EH (cell line): ENCODE measurements around the gene BAIAP2L2.
"Not testable (repeated sequence)": the region's sequence is repeated elsewhere in the genome, so short reads cannot be mapped to it uniquely, and the experiment has no call there.

ENCODE experiments used
- DNase-seq: peaks from one replicate; pipeline ENCODE4 v3.0.0-alpha.2; 2015; ENCODE audit warnings: low read depth

The BAIAP2L2 gene

DNA sequence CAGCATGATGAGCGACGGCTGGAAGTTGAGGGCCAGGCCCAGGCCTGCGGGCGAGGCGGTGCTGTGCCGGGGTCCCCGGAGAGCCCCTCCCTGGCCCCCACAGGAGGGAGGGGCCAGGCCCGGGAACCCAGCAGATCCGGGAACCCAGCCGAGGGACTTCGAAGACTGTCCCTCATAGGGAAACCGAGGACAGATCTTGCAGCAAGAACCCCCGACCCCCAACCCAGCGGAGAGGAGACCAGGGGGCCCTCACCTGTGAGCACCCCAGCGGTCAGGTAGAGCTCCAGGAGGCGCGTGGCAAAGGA, 28.9 kb downstream of the BAIAP2L2 start:
- no peak for DNase-seq

DNA sequence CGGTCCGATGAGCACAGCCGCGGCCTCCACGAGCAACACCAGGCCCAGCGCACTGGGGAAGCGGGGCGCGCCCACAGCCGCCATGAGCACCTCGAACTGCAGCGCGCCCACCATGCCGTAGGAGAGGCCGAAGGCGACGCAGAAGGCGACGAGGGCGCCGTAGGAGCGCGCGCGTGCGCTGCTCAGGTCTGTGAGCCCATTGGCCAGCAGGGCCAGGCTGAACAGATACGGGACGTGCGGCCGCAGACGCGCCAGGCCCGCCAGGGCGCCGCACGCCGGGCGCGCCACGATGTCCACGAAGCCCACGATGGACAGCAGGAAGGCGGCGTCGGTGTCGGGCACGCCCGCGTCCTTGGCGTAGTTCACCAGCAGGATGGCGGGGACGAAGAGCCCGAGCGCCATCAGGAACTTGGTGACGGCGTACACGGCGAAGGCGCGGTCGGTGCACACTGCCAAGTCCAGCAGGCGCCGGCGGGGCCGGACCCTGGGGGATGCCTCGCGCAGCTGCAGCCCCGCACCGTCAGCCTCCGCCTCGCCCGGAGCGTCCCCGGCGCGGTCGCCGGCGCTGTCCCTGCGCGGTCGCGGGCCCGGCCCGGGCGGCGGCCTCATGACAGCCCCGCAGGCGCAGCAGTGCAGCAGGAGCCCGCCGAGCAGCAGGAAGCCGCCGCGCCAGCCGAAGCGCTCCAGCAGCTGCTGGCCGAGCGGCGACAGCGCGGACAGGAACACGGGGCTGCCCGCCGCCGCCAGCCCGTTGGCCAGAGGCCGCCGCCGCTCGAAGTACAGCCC, 29.4 kb downstream of the BAIAP2L2 start:
- peak; percentile 52 for DNase-seq

DNA sequence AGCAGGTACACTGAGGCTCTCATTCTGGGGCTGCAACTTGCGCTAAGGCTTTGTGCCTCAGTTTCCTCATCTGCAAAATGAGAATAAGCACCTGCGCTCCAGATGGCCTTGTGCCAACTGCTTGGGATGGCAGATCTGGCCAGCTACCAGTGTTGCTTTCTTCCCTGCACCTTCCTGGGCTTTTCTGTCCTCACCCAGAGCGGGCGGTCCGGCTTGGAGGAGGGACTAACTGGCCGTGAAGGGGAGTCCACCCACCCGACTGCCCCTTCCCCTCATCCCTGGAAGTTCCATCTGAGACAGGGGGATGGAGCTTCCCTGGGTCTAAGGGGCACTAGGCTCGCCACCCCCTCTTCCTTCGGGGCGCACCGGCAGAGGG, 30.0 kb downstream of the BAIAP2L2 start:
- DNase-seq, result no peak

DNA sequence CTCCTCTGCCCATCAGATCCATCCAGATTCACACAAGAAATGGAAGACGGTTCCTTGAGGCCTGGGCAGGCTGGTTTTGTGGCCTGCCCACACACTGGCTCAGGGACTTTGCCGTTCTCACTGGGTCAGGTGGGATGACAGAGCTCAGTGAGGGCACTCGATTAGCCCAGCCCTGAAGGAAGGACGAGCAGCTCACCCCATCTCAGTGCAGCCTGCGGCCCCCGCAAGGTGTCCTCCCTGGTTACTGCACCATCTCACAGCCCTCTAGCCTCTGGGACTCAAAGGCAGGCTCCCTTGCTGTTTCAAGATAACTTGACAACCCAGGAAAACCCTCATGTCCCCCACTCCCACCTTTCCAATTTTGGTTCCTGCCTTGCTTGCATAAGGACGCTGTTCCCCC, 30.7 kb downstream of the BAIAP2L2 start:
- DNase-seq, result no peak

DNA sequence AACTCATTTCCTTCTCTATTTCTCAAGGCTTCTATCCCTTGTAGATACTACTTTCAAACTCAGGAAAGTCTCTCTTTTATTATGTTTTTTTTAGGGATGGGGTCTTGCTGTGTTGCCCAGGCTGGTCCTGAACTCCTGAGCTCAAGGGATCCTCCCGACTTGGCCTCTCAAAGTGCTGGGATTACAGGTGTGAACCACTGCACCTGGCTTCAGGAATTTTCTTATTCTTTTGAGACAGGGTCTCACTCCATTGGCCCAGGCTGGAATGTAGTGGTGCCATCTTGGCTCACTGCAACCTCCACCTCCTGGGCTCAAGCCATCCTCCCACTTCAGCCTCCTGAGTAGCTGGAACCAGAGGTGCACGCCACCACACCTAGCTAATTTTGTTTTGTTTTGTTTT, 31.3 kb downstream of the BAIAP2L2 start:
- not testable (repeated sequence) for DNase-seq

DNA sequence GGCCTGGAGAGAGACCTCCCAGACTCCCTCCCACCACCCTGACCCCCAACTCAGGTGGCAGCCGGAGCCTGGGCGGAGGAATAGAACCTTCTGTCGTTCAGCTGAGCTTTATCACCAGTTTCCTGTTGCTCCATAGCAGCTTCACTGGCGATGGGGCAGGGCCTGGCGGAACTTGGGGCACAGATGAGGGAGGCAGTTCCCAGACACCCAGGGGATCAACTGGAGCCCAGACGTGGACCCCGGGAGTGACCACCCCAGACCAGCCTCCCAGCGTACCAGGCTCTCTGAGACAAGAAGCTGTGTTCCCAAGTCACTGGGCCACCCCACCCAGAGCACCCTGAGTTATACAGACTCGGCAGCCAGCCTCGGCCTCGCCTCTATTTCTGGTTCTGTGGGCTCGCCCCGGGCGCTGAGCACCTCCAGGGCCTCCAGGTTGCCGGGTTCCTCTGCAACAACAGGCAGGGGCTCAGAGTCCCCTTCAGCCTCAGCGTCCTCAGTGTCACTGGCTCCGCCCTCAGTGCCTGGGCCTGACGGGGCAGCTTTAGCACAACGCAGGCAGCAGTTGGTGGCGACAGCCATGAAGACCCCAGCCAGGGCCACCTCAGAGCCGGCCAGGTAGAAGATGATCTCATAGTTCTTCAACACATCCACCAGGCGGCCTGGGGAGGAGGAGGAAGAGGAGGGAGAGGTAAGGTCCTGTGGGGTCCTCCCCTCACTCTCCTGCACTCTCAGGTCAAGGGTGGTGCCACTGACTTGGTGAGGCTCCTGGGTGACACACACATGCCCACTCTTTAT, 32.2 kb downstream of the BAIAP2L2 start:
- DNase-seq, result no peak

DNA sequence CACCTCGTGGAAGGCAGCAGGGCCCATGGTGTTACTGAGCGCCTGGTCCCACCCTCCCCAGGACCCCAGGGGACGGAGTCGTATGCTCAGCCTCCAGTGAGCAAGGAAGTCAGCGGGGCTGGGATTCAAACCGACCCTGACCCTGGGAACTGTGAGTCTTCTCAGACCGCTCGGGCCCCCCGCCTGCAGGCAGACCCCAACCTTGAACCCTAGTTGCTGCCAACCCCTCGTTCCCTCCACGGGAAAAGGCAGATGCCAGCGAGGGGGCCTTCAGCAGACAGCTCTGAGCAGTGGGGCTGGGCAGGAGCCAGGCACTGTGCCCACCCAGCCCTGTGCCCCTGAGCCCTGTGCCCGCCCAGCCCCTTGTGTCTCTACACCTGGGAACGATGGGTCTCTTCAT, 32.9 kb downstream of the BAIAP2L2 start:
- no peak for DNase-seq

DNA sequence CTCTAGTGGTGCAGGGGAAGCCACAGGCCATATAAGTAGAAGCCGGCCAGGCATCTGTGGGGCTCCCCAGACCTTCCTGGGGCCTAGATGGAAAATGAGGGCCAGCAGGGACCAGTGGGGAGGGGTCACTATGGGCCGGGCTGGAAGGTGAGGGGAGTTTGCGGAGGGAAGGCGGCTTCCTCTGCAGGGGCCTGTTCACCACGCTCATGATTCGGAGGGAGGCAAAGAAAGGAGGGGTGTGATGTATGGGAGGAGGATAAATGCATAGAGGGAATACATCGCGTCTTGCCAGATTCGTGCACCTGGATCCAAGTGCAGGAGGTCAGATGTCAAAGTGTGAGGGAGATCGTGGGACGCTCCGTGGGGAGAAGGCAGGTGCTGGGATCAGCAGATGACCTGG, 33.4 kb downstream of the BAIAP2L2 start:
- DNase-seq, result no peak

DNA sequence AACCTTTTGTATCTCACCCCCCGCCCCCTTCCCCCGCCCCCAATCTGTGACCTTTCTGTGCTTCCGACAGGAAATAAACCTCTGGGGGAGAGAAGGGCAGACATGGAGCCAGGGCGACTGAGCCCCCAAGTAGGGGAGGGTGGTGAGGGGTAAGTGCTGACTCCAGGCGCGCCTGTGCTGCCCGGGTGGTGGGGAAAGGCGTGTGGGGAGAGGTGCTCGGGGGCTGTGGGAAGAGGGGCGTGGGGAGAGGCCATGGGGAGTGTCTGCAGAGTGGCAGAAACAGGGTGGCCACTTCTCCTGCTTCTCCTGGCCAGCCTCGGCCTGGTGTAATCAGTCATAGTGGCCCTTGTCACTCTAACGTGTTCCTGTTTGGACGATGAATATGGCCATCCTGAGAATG, 34.5 kb downstream of the BAIAP2L2 start:
- DNase-seq, result no peak

DNA sequence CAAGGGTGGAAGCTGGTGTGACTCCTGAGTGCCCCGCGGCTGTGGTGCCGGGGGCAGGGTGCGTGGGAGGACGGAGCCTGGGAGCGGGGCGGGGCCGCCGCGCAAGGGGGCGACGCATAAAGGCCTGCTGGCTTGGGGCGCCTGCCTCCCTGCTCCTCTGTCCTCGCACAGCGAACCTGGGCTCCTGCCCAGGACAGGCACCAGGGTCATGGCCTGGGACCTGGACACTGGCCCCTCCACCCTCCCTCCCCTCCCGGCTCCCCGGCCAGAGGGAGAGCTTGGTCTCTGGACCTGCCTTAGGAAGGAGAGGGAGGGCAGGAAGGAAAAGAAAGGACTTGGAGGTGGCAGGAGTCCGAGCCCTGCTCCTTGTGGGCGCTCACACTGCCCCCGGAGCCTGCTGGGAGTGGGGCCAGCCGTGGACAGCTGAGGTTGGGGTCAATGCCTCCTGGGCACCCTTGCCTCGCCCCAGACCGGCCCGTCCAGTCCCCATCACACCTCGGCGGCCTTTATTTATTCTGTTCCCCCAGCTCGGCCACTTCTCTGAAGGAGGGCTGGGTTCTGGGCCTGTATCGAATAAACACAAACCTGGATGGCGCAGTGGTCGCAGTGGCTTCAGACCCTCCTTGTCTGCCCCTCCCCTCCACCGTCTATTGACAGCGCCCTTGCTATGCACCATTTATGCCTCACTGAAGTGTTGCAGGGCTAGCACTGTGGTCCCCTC, 35.2 kb downstream of the BAIAP2L2 start:
- no peak for DNase-seq

DNA sequence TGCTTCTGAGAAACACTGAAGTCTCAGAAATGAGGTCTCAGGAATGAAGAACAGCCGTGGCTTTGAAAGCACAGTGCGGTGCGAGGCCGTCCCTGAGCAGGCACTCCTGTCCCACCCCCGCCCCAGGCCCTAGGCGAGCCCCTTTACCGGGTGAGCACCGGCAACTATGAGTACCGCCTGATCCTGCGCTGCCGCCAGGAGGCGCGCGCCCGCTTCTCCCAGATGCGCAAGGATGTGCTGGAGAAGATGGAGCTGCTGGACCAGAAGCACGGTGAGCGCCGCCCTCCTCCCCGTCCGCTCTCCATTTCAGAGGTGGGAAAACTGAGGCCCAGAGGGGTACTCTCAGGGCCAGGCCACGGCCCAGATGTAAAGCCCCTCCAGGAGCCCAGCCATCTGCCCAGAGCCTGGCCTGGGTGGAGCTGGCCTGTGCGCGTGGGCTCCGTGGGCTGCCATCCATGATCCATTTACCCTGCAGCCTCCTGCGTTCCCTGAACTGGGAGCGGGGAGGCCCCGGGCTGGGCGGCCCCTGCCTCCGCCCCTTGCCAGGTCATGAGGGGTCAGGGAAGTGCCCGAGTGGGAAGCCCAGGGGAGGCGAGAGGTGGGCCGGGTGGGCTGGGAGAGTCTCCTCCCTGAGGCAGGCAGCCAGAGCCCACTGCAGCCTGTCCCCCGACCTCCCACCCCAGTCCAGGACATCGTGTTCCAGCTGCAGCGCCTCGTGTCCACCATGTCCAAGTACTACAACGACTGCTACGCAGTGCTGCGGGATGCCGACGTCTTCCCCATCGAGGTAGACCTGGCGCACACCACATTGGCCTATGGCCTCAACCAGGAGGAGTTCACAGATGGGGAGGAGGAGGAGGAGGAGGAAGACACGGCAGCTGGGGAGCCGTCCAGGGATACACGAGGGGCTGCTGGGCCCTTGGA, 36.0 kb downstream of the BAIAP2L2 start:
- peak; percentile 47 for DNase-seq

DNA sequence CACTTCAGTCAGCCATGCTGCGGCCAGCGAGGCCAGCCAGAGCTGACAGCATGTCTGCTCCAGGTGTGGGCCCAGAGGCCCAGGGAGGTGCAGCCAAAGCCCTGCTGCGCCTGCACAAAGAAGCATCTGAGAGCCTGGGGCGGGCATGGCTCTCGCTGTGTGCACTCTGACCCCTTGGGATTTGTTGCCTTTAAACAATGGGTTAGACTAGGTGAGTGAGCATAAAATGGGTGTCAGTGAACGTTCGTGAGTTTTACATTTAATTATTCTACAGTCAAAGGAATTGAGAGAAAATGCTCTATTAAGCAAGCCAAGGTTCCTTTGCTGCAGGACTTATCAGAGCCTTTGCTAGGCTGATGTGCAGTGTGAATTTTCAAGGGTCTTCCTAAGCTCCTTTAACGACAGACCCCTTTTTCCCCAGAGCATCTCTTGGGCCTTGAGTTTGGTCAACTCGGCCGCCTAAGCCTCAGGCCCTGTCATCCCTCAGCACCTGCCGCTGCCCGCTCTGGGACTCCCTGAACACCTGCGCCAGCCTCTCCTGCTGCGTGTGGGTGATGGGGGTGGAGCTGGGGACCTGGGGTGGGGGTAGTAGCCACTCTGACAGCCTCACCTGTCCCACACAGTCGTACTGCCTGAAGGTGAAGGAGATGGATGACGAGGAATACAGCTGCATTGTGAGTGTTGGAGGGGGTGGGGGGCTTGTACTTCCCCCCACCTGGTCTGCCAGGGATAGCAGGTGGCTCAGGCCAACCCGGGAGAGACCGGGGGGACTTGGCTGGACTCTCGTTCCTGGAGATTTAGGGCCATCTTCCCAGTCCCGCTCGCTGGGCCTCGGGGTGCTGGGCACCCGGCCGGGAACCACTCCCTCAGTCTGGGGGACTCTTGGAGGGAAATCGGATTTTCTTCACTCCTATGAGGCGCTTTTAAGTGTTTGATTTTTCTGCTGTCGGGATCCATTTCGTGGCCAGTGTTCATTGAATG, 37.0 kb downstream of the BAIAP2L2 start:
- no peak for DNase-seq

DNA sequence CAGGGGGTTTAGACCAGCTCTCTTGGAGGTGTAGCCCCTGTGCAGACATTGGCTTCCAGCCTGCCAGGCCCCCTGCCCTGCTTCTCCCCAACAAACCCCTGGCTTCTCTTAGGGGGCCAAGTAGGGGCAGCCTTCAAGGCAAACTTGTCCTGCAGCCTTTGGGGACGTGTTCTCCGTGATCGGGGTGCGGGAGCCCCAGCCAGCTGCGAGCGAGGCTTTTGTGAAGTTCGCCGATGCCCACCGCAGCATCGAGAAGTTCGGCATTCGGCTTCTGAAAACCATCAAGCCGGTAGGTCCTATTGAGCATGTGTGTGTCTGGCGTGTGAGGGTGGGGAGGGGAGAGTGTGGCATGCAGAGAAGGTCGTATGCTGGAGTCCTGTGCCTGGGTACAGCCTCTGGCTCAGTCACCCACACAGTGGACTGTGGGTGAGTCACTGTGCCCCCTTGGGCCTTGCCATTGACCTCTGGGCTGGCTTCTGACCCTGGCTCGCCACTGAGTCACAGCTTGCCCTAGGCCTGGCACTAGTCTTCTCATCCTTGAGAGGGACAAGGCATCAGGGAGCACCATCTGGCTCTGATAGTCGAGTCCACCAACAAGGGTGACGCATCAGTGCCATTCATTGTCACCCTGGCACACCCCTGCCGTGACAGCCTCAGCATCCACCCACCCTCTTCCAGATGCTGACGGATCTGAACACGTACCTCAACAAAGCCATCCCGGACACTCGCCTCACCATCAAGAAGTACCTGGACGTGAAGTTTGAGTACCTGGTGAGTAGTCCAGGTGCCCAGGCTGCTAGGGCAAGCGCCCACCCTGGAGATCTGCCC, 37.9 kb downstream of the BAIAP2L2 start:
- no peak for DNase-seq

DNA sequence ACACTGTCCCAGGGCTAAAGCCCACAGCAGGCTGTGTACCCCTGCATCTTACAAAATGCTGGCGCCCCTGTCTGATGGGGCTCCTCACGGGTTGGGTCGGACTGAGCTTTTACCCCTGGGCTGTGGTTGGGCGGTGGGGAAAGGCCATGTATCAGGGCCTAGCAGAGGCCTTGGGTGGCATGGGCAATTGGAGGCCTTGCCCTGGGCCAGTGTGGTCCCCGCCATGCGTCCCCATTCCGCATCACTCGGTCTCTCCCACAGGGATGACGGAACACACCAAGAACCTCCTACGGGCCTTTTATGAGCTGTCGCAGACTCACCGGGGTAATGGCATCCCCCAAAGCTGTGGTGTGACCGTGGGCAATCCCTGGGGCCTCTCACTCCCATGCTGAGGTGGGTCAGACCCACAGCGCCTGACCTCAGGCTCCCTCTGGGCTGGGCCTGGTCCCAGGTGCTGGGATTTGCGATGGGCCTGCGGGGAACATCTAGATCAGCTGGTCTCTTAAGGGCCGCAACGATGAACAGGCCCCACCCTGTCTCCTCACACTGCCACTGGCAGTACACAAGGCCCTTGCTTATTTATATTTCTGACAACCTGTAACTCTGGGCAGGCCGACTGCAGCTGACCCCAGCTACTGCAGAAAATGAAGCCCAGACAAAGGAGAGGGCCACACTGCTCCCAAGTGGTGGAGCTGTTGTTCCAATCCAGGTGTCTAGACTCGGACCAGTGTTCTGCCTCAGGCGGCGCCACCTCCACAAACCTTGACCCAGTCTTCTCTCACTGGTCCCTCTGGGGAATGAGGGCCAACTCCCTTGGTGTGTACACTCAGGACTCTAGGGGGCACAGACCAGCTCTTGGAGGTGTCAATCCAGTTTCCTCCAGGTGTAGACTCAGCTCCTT, 38.8 kb downstream of the BAIAP2L2 start:
- DNase-seq, result no peak

DNA sequence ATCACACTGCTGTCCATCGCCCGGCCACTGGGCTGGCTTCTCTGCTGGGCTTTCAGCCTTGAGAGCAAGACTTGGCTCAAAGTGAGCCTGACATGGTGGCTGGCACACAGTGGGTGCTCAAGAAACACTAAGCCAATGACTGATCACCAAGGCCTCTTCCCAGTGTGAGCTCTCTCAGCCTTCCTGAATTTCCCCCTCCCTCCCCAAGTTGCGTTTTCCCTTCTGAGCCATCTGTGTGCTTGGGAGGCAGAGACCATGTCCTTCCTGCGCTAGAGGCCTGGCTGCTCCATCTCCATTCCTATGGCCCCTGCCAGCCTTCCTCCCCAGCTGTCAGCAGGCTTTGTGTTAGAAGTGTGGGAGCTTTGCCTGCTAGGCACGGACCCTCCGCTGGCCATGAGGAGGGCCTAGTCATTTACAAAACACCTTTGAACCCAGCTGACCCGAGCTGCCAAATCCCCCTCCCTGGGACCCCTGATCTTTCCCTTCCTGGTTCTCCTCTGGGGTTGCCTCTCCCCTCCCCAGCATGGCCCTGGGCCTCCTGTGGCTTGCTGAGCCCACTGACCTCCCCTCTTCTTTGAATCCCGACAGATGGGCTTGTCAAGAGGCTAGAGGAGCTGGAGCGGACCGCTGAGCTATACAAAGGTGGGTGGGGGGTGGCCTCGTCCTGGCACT, 40.1 kb downstream of the BAIAP2L2 start:
- no peak for DNase-seq

DNA sequence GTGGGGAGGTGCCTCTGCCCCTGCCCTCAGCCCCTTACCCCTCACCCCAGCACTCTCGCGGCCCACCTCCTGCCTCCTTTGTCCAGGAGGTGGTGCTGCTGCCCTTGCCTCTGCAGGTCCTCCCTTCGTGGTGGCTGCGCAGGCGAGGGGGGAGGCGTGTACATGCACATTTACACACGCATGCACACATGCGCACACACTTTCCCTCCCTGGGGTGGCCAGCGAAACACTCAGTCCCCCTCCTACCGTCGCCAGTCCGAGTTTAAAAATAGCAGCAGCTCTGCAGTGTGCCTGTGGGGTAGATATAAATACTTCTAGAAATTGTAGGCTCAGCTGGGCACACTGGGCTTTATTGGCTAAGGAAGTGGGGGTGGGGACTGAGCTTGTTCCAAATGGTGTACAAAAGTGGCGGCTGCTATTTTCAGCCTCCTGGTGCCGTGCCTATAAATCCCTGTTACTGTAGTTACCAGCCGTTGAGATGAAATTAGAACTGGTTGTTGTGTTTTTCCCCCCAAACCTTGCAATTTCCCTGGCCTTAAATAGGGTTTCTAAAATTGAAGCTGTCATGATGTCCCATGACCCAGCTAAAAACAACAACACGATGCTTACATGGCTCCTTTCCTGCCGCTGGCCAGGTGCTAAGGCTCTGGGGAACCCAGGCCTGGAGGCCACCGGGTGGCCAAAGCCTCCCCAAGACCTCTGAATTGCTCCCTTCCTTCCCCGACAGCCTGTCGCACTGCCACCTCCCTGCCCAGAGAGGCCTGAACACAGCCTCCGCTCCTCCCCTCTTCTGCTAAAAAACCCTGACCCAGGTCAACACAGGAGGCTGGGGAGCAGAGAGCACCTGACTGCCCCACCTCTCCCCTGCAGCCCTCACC, 40.9 kb downstream of the BAIAP2L2 start:
- peak; percentile 86 for DNase-seq
